IMR-90 (cell line): ENCODE data around the gene CD68. TPM values are rescaled to one million over a fixed set of nuclear protein-coding genes. Genes with fewer than 3 reads are reported as not detected.

Source experiments
- BHLHE40 ChIP-seq: fragments of 150-350 bp; IDR thresholded peaks from 2 replicates; pipeline ENCODE4 v1.6.1; 2016; ENCODE audit warnings: mild to moderate bottlenecking, low read depth, low read length
- FOS ChIP-seq: fragments of 150-350 bp; IDR thresholded peaks from 2 replicates; pipeline ENCODE4 v1.6.1; 2016; ENCODE audit warnings: low read depth, low read length
- POLR2A ChIP-seq: IDR thresholded peaks from 2 replicates; pipeline ENCODE4 v1.6.1; 2012; ENCODE audit warnings: mild to moderate bottlenecking, low read depth, low read length
- RFX5 ChIP-seq: IDR thresholded peaks from 2 replicates; pipeline ENCODE4 v1.8.0; 2012; ENCODE audit warnings: low read depth, mild to moderate bottlenecking, low read length, moderate library complexity
- SMC3 ChIP-seq: fragments of 150-350 bp; IDR thresholded peaks from 2 replicates; pipeline ENCODE4 v1.6.1; 2016; ENCODE audit warnings: low read depth, mild to moderate bottlenecking, antibody characterized with exemption, low read length, moderate library complexity
- USF2 ChIP-seq: fragments of 150-350 bp; IDR thresholded peaks from 2 replicates; pipeline ENCODE4 v1.6.1; 2017; ENCODE audit warnings: mild to moderate bottlenecking, antibody characterized with exemption, low read length, low read depth
- polyA plus RNA-seq, 3 experiments: library from polyadenylated mRNA; depleted of rRNA; stranded (reverse); fragments of >200 nt; gene quantifications; 2 replicates each; pipeline ENCODE4 v1.2.3, GENCODE V29; 2012; ENCODE audit warnings: low replicate concordance in 1 of 3
- total RNA-seq: library from RNA; depleted of rRNA; stranded (reverse); fragments of >200 nt; gene quantifications from 2 replicates; pipeline ENCODE4 v1.2.3, GENCODE V29; 2012

The CD68 gene
- total and polyA plus RNA-seq, 2 of the 4 experiments (the other 2 are of a cell fraction): 16.0 to 43.1 TPM

- TF ChIP-seq POLR2A: 0 out of 2 replicates have a peak, but pooled peaks have one; percentile 46
- no peak for TF ChIP-seq BHLHE40
- peak; percentile 54; the same call in 1 of the 2 replicates for TF ChIP-seq FOS
- TF ChIP-seq SMC3: no peak
- TF ChIP-seq USF2: no peak
- no peak for TF ChIP-seq RFX5
These were observed 8.1 kb downstream of the CD68 start (continued) for GRCh38 chr17:7587420-7588151.
